PC-9 (cell line): ENCODE data around the gene CALB2. TPM values are rescaled to one million over a fixed set of nuclear protein-coding genes. Genes with fewer than 3 reads are reported as not detected.

Experiments used
- BruUV-seq: library from RNA; stranded (reverse); fragments of 400-500 nt; replicated peaks from 2 replicates; lab custom pipeline; 2021; lab: Mats Ljungman, UMichigan
- CTCF ChIA-PET: fragments of 300-600 bp; sonication (Branson Sonifier 250); formaldehyde crosslinking; loops from one replicate; lab custom pipeline; 2022; ENCODE audit warnings: antibody characterized with exemption; lab: Charles Lee
- POLR2A ChIA-PET: fragments of 300-600 bp; sonication (Branson Sonifier 250); formaldehyde crosslinking; loops from one replicate; lab custom pipeline; 2022; ENCODE audit warnings: antibody characterized with exemption; ENCODE audit not compliant: unreplicated experiment; lab: Charles Lee
- DNase-seq, 2 experiments: peaks; one replicate each; pipeline versions ENCODE4 v3.0.0 to v3.0.0-alpha.2; 2015 to 2022; ENCODE audit warnings: mixed read lengths in 1 of 2
- H2AFZ ChIP-seq: fragments of 200-600 bp; sonication (generic); 2 replicates; pipeline ENCODE4 v1.8.1; 2017; ENCODE audit warnings: antibody characterized with exemption
- H3F3A ChIP-seq: fragments of 200-600 bp; sonication (generic); 2 replicates; pipeline ENCODE4 v1.8.1; 2017; ENCODE audit warnings: antibody characterized with exemption, mild to moderate bottlenecking, low read depth; ENCODE audit not compliant: insufficient read depth
- H3K27ac ChIP-seq: fragments of 200-600 bp; sonication (generic); 2 replicates; pipeline ENCODE4 v1.6.1; 2016; ENCODE audit warnings: mixed run types
- H3K27me3 ChIP-seq: fragments of 200-600 bp; sonication (generic); 2 replicates; pipeline ENCODE4 v1.6.1; 2016; ENCODE audit warnings: low read depth, mixed run types; ENCODE audit not compliant: insufficient read depth
- H3K36me3 ChIP-seq: fragments of 200-600 bp; sonication (generic); 2 replicates; pipeline ENCODE4 v1.6.1; 2016; ENCODE audit warnings: low read depth, mixed run types
- H3K4me1 ChIP-seq: fragments of 200-600 bp; sonication (generic); replicated peaks from 2 replicates; pipeline ENCODE4 v1.6.1; 2016; ENCODE audit warnings: mixed run types; ENCODE audit not compliant: insufficient read depth
- H3K4me2 ChIP-seq: fragments of 200-600 bp; sonication (generic); 2 replicates; pipeline ENCODE4 v1.6.1; 2017; ENCODE audit warnings: mixed run types
- H3K4me3 ChIP-seq: fragments of 200-600 bp; sonication (generic); 2 replicates; pipeline ENCODE4 v1.6.1; 2016; ENCODE audit warnings: mixed run types
- H3K79me2 ChIP-seq: fragments of 200-600 bp; sonication (generic); 2 replicates; pipeline ENCODE4 v1.6.1; 2017; ENCODE audit warnings: low read depth, mixed run types
- H3K9me2 ChIP-seq: fragments of 200-600 bp; sonication (generic); 2 replicates; pipeline ENCODE4 v1.8.1; 2017; ENCODE audit warnings: mild to moderate bottlenecking; ENCODE audit not compliant: insufficient read depth
- H3K9me3 ChIP-seq: fragments of 200-600 bp; sonication (generic); 2 replicates; pipeline ENCODE4 v1.8.1; 2016; ENCODE audit warnings: low read depth; ENCODE audit not compliant: insufficient read depth
- H4K20me1 ChIP-seq: fragments of 200-600 bp; sonication (generic); 2 replicates; pipeline ENCODE4 v1.8.1; 2017; ENCODE audit not compliant: insufficient read depth
- EZH2 ChIP-seq: fragments of 200-600 bp; sonication (generic); IDR thresholded peaks from 2 replicates; pipeline ENCODE4 v1.8.0; 2017; ENCODE audit warnings: antibody characterized with exemption, low read depth
- intact Hi-C: fragments of 100-400 bp; cut with micrococcal nuclease; formaldehyde crosslinking; loops from one replicate; pipeline ENCODE4 v1.10.0; 2022; ENCODE audit not compliant: unreplicated experiment
- total RNA-seq: library from RNA; stranded (reverse); gene quantifications from 2 replicates; pipeline ENCODE4 v1.2.3, GENCODE V29; 2021
- TF ChIP-seq, protein P1 (sequence below): fragments of 200-600 bp; sonication (generic); conservative IDR thresholded peaks from 2 replicates; pipeline ENCODE4 v1.6.1; 2017; ENCODE audit warnings: mixed run types, antibody characterized with exemption, mild to moderate bottlenecking, moderate library complexity

CALB2 gene
- total RNA-seq, 1 experiment from 2014 or later: 135 TPM

DNA sequence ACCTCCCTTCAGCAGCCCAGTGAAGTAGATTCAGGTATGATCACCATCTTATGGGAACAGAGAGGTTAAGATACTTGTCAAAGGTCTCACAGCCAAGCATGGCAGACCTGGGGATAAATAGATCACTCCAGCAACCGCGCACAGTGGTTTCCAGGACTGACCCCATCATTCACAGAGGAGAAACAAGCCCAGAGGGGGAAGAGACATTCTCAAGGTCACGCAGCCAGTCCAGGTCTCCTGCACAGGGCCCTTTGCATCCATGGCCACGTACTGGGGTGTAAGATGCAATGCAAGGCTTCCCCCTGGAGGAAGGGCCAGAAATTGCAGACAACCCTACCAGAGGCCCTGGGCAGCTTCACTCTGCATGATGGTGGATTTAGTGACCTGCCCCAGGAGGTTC is 63.4 kb downstream of the CALB2 start:
- CTCF ChIA-PET: no interaction called here
- DNase-seq: peak in 1 of 2 experiments; percentile 32
- Histone ChIP-seq H3K79me2 (no peaks in the 10 kb centered on the region), H3K9me3 (no peaks in the 10 kb centered on the region), H3K4me2 (no peak overlapping the region), H3F3A (no peaks in the 10 kb centered on the region), H3K27ac (no peak overlapping the region), H3K4me1 (no peaks in the 10 kb centered on the region), H3K36me3 (no peaks in the 10 kb centered on the region), H3K27me3 (peaks cover 24% of the 10 kb centered on the region; the same call in 1 of the 2 replicates), H3K9me2 (no peaks in the 10 kb centered on the region), H4K20me1 (no peaks in the 10 kb centered on the region), H3K4me3 (no peak overlapping the region), H2AFZ (no peak overlapping the region)
- BruUV-seq: no TSS peak
- POLR2A ChIA-PET: interaction anchor here (0.7 kb wide), 1 partner anchor 732 kb away, joined by 3 read pairs; no protein-coding TSS in a partner anchor
- TF ChIP-seq, protein P1, sequence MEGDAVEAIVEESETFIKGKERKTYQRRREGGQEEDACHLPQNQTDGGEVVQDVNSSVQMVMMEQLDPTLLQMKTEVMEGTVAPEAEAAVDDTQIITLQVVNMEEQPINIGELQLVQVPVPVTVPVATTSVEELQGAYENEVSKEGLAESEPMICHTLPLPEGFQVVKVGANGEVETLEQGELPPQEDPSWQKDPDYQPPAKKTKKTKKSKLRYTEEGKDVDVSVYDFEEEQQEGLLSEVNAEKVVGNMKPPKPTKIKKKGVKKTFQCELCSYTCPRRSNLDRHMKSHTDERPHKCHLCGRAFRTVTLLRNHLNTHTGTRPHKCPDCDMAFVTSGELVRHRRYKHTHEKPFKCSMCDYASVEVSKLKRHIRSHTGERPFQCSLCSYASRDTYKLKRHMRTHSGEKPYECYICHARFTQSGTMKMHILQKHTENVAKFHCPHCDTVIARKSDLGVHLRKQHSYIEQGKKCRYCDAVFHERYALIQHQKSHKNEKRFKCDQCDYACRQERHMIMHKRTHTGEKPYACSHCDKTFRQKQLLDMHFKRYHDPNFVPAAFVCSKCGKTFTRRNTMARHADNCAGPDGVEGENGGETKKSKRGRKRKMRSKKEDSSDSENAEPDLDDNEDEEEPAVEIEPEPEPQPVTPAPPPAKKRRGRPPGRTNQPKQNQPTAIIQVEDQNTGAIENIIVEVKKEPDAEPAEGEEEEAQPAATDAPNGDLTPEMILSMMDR: peak; percentile 66
- TF ChIP-seq EZH2: no peak
- intact Hi-C loops: loop anchor here (5.0 kb wide), 1 partner anchor 835 kb away; no protein-coding TSS in a partner anchor

DNA sequence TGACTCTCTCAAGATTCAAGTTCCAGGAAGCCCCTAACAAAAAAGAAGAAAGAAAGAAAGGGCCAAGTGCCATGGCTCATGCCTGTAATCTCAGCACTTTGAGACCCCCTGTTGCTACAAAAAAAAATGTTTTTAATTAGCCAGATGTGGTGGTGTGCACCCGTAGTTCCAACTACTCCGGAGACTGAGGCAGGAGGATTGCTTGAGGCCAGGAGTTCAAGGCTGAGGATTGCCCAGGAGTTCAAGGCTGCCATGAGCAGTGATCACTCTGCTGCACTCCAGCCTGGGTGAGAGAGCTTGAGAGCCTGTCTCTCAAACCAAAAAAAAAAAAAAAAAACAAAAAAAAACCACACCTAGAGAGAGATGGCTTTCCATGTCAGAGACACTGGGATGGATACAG is 64.5 kb downstream of the CALB2 start:
- no peak overlapping the region for H2AFZ ChIP-seq
- BruUV-seq: no TSS peak
- no peaks in the 10 kb centered on the region for H4K20me1 ChIP-seq
- H3F3A ChIP-seq: no peaks in the 10 kb centered on the region
- TF ChIP-seq, protein P1: no peak
- no peak for TF ChIP-seq EZH2
- H3K4me2 ChIP-seq: no peak overlapping the region
- ChIA-PET POLR2A (no interaction called here), CTCF (no interaction called here)
- H3K9me2 ChIP-seq: no peaks in the 10 kb centered on the region
- DNase-seq: no peak
- intact Hi-C loops: loop anchor here (5.0 kb wide), 1 partner anchor 836 kb away; no protein-coding TSS in a partner anchor
- no peak overlapping the region for H3K4me3 ChIP-seq
- no peak overlapping the region for H3K27ac ChIP-seq
- H3K36me3 ChIP-seq: no peaks in the 10 kb centered on the region
- H3K4me1 ChIP-seq: no peaks in the 10 kb centered on the region
- H3K79me2 ChIP-seq: no peaks in the 10 kb centered on the region
- H3K27me3 ChIP-seq: peaks cover 21% of the 10 kb centered on the region; the same call in 1 of the 2 replicates
- H3K9me3 ChIP-seq: no peaks in the 10 kb centered on the region

DNA sequence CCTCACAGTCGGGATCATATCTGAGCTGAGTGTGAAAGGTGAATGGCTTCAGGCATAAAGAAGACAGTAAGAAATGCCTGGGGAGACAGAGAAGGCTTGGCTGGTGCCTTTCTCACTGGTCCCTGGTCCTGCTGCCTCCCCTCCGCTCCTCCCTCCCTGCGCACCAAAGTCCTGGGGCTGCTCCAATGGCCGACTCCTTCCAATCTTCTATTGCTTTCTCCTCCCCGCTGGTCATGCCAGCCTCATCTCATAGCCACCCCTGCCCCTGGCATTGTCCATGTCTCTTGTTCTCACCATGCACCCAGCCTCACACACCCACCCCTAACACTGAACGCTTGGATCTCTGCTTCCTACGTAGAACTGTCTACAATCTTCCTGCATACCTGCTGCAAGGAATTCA is 65.3 kb downstream of the CALB2 start:
- BruUV-seq: no TSS peak
- H3K4me3 ChIP-seq: no peak overlapping the region
- ChIA-PET POLR2A (no interaction called here), CTCF (no interaction called here)
- intact Hi-C loops: loop anchor here (5.0 kb wide), 1 partner anchor 837 kb away; no protein-coding TSS in a partner anchor
- no peak for DNase-seq
- no peaks in the 10 kb centered on the region for H3K36me3 ChIP-seq
- peaks cover 18% of the 10 kb centered on the region; the same call in 1 of the 2 replicates for H3K27me3 ChIP-seq
- no peaks in the 10 kb centered on the region for H3K9me2 ChIP-seq
- H3K9me3 ChIP-seq: 0 out of 2 replicates have a peak, but pooled peaks cover 4% of the 10 kb centered on the region
- no peaks in the 10 kb centered on the region for H3K4me1 ChIP-seq
- no peaks in the 10 kb centered on the region for H4K20me1 ChIP-seq
- no peaks in the 10 kb centered on the region for H3K79me2 ChIP-seq
- TF ChIP-seq, protein P1: no peak
- TF ChIP-seq EZH2: no peak
- no peak overlapping the region for H3K4me2 ChIP-seq
- H3F3A ChIP-seq: no peaks in the 10 kb centered on the region; the same call in 1 of the 2 replicates
- H2AFZ ChIP-seq: no peak overlapping the region
- no peak overlapping the region for H3K27ac ChIP-seq
